ENCODE data around the gene UST. TPM values are rescaled to one million over a fixed set of nuclear protein-coding genes. Genes with fewer than 3 reads are reported as not detected.

UST gene
- total and polyA plus RNA-seq, 4 donors: 0.24 to 2.7 (median 0.87) TPM

DNA sequence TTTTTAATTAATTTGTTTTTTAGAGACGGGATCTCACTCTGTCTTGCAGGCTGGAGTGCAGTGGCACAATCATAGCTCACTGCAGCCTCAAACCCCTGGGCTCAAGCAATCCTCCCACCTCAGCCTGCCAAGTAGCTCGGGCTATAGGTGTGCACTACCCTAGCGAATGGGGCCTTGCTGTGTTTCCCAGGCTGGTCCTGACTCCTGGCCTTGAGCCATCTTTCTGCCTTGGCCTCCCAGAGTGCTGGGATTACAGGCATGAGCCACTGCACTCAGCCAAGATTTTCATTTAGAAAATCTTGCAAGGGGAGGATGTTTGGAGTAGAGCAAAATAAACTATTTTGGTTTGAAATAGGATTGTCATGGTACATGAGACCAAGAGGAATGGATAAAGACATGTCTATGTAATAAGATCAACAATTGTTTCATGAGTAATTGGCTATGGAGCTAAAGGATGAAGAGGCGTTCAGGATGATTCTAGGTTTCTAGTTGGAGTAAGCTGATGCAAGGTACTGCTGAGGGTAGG, 237.8 kb downstream of the UST start:
- no peak for DNase-seq (ENCODE audit: low spot score)
- no peak overlapping the region for H3K9ac ChIP-seq (ENCODE audit: low read depth in 1 of 2, low read length in 2 of 2)
- H3K27me3 ChIP-seq (ENCODE audit: control insufficient read depth in 4 of 4, insufficient read depth in 4 of 4, low read length in 3 of 4): no peaks in the 10 kb centered on the region
- H3K4me3 ChIP-seq (ENCODE audit: low read depth in 1 of 3, low read length in 3 of 3): no peak overlapping the region
- H3K27ac ChIP-seq (ENCODE audit: low read depth in 1 of 2, low read length in 2 of 2): no peak overlapping the region
- H3K9me3 ChIP-seq (ENCODE audit: control insufficient read depth in 4 of 4, low read length in 3 of 4): no peaks in the 10 kb centered on the region
- no peaks in the 10 kb centered on the region for H3K36me3 ChIP-seq (ENCODE audit: control insufficient read depth in 4 of 4, insufficient read depth in 3 of 4, low read depth in 1 of 4, low read length in 3 of 4)
- 87% methylated on average over 4 of the region's 4 CpGs for WGBS
- TF ChIP-seq EGR1 (IDR thresholded peaks at IDR 0.05; ENCODE audit: low read depth in 2 of 2) (no peak), NR2F2 (IDR thresholded peaks at IDR 0.05) (no peak), RXRA (IDR thresholded peaks at IDR 0.05) (no peak), FOXA1 (IDR thresholded peaks at IDR 0.05) (no peak), JUND (IDR thresholded peaks at IDR 0.05) (no peak), FOXA2 (IDR thresholded peaks at IDR 0.05) (no peak), TAF1 (conservative IDR thresholded peaks at IDR 0.05) (no peak), HNF4A (conservative IDR thresholded peaks at IDR 0.05) (no peak), YY1 (IDR thresholded peaks at IDR 0.05) (no peak), HNF4G (IDR thresholded peaks at IDR 0.05) (no peak), SP1 (IDR thresholded peaks at IDR 0.05) (no peak), RAD21 (IDR thresholded peaks at IDR 0.05) (no peak)
- TF ChIP-seq, protein P1, sequence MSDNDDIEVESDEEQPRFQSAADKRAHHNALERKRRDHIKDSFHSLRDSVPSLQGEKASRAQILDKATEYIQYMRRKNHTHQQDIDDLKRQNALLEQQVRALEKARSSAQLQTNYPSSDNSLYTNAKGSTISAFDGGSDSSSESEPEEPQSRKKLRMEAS (IDR thresholded peaks at IDR 0.05): no peak
- TF ChIP-seq, protein P2, sequence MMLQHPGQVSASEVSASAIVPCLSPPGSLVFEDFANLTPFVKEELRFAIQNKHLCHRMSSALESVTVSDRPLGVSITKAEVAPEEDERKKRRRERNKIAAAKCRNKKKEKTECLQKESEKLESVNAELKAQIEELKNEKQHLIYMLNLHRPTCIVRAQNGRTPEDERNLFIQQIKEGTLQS (IDR thresholded peaks at IDR 0.05): no peak
- TF ChIP-seq, protein P3, sequence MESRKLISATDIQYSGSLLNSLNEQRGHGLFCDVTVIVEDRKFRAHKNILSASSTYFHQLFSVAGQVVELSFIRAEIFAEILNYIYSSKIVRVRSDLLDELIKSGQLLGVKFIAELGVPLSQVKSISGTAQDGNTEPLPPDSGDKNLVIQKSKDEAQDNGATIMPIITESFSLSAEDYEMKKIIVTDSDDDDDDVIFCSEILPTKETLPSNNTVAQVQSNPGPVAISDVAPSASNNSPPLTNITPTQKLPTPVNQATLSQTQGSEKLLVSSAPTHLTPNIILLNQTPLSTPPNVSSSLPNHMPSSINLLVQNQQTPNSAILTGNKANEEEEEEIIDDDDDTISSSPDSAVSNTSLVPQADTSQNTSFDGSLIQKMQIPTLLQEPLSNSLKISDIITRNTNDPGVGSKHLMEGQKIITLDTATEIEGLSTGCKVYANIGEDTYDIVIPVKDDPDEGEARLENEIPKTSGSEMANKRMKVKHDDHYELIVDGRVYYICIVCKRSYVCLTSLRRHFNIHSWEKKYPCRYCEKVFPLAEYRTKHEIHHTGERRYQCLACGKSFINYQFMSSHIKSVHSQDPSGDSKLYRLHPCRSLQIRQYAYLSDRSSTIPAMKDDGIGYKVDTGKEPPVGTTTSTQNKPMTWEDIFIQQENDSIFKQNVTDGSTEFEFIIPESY (IDR thresholded peaks at IDR 0.05): no peak
- TF ChIP-seq, protein P4, sequence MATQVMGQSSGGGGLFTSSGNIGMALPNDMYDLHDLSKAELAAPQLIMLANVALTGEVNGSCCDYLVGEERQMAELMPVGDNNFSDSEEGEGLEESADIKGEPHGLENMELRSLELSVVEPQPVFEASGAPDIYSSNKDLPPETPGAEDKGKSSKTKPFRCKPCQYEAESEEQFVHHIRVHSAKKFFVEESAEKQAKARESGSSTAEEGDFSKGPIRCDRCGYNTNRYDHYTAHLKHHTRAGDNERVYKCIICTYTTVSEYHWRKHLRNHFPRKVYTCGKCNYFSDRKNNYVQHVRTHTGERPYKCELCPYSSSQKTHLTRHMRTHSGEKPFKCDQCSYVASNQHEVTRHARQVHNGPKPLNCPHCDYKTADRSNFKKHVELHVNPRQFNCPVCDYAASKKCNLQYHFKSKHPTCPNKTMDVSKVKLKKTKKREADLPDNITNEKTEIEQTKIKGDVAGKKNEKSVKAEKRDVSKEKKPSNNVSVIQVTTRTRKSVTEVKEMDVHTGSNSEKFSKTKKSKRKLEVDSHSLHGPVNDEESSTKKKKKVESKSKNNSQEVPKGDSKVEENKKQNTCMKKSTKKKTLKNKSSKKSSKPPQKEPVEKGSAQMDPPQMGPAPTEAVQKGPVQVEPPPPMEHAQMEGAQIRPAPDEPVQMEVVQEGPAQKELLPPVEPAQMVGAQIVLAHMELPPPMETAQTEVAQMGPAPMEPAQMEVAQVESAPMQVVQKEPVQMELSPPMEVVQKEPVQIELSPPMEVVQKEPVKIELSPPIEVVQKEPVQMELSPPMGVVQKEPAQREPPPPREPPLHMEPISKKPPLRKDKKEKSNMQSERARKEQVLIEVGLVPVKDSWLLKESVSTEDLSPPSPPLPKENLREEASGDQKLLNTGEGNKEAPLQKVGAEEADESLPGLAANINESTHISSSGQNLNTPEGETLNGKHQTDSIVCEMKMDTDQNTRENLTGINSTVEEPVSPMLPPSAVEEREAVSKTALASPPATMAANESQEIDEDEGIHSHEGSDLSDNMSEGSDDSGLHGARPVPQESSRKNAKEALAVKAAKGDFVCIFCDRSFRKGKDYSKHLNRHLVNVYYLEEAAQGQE (IDR thresholded peaks at IDR 0.05): no peak
- H3K4me1 ChIP-seq (ENCODE audit: control insufficient read depth in 4 of 4, insufficient read depth in 4 of 4, low read length in 3 of 4): no peaks in the 10 kb centered on the region

DNA sequence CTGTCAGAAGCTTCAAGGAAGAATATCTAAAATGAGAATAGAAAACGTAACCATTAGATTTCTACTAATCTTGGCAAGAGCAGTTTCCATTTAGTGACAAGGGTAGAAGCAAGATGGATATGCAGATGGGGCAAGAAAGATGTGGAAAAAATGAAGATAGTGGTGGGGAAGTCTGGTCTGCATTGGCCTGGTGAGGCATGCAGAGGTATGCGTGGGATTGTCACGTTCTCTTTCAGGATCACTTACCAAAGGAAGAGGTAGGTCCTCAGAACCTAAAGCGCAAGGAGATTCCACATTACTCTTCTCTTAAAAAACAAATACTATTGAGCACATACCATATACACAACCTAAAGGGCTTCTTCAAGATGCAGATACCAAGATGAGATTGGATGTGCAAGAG, 238.7 kb downstream of the UST start:
- Histone ChIP-seq H3K9ac (ENCODE audit: low read depth in 1 of 2, low read length in 2 of 2) (no peak overlapping the region), H3K36me3 (ENCODE audit: control insufficient read depth in 4 of 4, insufficient read depth in 3 of 4, low read depth in 1 of 4, low read length in 3 of 4) (no peaks in the 10 kb centered on the region), H3K27ac (ENCODE audit: low read depth in 1 of 2, low read length in 2 of 2) (no peak overlapping the region), H3K4me1 (ENCODE audit: control insufficient read depth in 4 of 4, insufficient read depth in 4 of 4, low read length in 3 of 4) (no peaks in the 10 kb centered on the region), H3K9me3 (ENCODE audit: control insufficient read depth in 4 of 4, low read length in 3 of 4) (no peaks in the 10 kb centered on the region), H3K4me3 (ENCODE audit: low read depth in 1 of 3, low read length in 3 of 3) (no peak overlapping the region), H3K27me3 (ENCODE audit: control insufficient read depth in 4 of 4, insufficient read depth in 4 of 4, low read length in 3 of 4) (no peaks in the 10 kb centered on the region)
- no peak for DNase-seq (ENCODE audit: low spot score)
- 94% methylated on average over 4 of the region's 4 CpGs for WGBS
- TF ChIP-seq RAD21 (IDR thresholded peaks at IDR 0.05) (no peak), HNF4A (conservative IDR thresholded peaks at IDR 0.05) (no peak), JUND (IDR thresholded peaks at IDR 0.05) (no peak), HNF4G (IDR thresholded peaks at IDR 0.05) (no peak), SP1 (IDR thresholded peaks at IDR 0.05) (no peak), GABPA (IDR thresholded peaks at IDR 0.05 in 1 of 2, conservative IDR thresholded peaks at IDR 0.05 in 1 of 2) (no peak), NR2F2 (IDR thresholded peaks at IDR 0.05) (no peak), EGR1 (IDR thresholded peaks at IDR 0.05; ENCODE audit: low read depth in 2 of 2) (no peak), FOXA1 (IDR thresholded peaks at IDR 0.05) (no peak), TAF1 (conservative IDR thresholded peaks at IDR 0.05) (no peak)
- TF ChIP-seq, protein P4 (IDR thresholded peaks at IDR 0.05): no peak
- TF ChIP-seq, protein P1 (IDR thresholded peaks at IDR 0.05): no peak
- TF ChIP-seq, protein P3 (IDR thresholded peaks at IDR 0.05): no peak
